Activated CD4-positive, alpha-beta T cell treated with anti-CD3 and anti-CD28 coated beads for 4 hours (primary cell): ENCODE data around the gene FMNL2.
A peak's percentile ranks its signal among the peaks of the same experiment; 100 is the strongest.

ENCODE experiments used
- DNase-seq, 2 donors: peaks; one replicate each; pipeline ENCODE4 v3.0.0-alpha.2; 2020

Gene FMNL2

DNA sequence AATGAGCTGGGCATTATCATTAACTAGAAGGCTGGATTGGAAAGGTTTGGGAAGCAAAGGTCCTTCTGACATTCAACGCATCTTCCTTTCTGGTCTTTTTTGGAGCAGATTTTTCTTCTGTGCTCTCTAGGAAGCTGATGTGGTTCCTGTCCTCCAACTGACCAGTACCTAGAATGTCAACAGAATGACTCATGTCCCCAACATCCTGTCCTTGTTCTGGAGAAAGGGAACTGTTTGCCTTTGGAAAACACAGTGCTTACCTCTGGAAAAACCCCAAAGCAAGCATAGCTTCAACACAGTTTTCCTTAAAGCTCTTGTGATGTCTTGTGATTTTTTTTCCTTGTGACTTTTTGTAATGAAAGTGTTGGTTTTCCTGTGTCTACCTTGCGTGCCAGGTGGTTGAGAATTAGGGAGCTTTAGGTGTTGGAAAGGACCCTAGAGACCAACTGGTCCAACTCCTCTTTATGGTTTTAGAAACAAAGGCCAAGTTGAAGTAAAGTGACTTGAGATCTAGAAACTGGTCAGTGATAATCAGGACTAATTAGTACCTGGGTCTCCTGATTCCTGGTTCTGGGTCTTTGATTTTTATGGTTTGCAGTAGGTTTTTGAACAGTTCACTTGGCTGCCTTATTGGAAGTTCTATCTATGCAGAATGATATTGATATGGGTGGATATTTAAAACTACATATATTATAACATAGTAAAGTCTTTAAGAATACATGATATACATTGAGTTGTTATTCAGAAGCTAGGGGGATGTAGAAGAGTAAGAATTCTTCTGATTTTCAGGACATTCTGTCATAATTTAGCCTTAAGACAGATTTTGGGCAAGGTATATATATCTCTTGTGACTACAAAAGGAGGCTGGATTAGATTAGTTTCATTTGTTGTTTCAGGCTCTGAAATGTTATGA, 70.5 kb downstream of the FMNL2 start:
- DNase-seq, result no peak

DNA sequence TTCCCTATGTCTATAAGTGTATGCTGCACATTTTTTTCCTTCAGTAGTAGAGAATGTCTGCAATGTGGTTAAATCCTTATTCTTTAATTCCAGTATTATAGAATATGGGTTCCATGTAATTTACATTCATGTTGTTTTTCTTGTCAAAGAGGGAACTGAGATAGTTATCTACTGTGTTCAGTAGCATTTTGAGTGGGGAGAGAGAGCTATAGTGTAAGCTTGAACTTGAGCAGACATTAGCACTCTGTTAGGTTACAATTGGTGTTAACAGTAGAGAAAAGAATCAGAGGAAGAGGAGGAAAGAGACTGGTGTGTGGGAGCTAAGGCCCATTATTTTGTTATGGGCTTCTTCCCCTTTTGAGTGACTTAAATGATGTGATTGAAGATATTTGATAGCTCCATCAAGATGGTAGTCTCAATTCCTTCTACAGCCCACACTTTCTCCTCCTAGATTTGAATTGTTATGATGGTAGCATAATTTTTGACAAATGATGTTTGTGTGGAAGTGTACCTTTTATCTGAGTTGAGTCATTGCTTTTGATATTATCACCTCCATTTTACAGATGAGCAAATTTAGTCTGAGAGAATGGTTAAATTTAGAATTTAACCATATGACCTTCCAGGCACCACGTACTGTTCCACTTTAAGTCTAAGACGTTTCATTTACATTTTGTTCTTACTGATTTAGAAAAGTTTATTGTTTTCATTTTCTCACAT, 71.3 kb downstream of the FMNL2 start:
- no peak for DNase-seq

DNA sequence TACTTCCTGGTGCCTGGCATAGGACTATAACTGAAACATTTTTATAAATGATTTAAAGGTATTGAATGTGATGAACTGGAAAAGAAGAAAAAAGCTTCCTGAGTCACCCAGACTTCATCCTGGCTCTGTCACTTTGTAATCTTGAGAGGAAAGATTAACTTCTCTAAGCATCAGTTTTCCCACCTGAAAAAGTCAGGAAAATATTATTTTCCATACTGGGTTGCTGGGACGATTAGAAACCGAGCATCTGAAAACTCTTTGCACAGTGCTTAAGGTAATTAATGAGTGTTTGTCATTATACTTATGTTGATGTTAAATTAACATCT, 71.8 kb downstream of the FMNL2 start:
- no peak for DNase-seq

DNA sequence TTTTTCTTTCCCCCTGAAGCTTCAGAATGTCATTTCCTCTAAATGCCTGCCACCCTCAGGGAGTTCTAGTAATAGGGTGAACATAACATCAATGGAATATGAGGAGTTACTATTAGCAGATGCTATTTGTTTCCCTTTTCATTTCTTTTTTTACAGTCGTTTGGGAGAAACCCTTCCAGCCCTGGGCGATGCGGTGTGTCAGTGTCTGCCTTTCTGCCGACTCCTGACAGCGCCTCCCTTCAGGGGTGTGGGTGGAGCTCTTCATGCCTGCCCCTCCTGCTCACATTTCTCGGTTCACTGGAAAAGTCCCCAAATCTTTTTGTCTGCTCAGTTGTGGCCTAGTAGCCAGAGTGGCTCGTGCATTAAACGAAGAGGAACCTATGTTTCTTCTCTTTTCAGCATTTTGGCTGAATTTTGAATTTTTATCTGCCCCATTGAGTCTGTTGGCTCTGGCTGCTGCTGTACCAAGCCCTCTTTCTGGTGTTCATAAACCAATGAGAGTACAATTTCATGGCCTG, 72.3 kb downstream of the FMNL2 start:
- DNase-seq, result peak; percentile 1 to 2

DNA sequence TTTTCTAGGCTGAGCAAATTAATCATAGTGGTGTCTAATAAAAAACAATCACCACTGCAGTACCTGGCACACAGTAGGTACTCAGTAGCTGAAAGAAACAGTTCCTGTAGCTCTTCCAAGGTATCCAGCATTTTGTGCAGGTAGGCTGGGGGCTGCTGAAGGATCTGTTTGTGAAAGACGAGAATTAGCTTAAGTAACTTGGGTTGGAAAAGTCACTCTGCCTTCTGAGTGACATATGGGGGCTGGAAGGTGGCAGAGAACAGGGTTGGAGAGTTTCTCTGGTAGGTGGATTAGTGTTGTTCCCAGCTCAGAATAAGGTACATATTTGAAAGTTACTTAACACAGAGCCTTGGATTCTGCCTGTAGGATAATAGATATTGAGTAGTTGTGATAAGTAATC, 72.8 kb downstream of the FMNL2 start:
- DNase-seq, result no peak

DNA sequence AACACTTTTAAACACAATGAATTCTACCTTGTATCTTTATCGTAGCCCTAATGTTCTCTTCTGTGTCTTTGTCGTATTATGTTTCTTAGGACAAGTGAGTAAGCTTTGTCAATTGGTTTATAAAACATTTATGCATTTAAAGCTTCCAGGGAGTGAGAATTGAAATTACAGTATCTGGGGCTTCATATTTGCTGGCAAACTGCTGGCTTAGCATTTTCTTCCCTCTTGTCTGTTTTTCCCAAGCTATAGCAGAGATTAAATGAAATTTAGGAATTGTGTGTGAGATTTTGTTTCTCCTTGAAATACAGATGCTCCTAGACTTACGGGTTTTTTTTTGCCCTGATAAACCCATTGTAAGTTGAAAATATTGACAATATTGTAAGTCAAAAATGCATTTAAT, 73.3 kb downstream of the FMNL2 start:
- DNase-seq, result no peak

DNA sequence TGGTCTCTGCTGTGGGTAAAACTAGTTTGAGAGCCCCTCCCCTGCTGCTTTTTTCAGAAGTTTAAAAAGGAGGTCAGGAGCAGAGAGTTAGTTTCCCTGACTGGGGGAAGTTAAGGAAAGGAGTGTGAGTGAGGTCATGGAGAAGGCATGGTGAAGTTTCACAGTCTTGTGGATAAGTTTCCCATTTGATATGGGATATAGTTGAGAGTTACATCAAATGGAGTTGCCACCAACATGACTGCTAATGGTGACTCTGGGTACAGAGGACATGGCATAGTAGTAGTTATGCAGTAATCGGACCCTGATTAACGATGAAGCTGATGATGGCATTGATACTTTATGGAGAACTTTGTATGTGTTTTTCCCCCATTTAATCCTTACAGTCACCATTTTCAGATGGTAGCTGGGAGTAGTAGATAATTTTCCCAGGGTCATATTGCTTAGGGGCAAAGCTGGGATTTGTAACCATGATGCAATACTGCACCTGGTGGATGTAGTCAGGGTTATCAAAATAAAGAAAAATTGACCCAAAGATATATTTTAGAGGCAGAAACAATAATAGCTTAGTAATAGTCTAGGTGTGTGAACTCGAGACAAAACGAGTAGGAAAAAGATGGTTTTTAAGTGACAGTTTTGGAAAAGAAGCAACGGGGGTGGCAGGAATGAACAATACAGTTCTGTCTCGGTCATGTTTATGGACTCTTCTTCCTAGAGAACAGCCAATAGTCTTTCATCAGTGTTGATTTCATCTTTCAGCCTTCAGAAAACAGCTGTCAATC, 74.6 kb downstream of the FMNL2 start:
- DNase-seq, result no peak

DNA sequence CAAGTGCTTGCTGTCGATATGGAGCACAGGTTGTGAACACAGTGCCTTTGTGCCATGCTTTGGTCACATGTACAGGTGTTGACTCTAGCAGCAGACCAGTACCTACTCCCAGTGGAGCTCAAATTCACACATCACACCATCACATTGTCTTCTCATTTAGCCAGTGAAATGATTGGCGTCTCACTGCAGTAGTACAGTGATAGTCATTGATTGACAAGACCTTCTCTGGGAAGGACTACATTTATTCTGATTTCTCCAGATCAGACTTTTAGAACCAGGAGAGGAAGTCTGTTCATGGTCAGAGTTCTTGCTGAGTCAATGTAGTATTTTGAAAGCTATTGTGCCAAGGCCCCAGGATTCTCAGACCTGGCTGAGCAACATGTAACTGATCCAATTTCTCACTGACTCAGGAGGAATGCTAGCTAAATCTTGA, 75.2 kb downstream of the FMNL2 start:
- no peak for DNase-seq

DNA sequence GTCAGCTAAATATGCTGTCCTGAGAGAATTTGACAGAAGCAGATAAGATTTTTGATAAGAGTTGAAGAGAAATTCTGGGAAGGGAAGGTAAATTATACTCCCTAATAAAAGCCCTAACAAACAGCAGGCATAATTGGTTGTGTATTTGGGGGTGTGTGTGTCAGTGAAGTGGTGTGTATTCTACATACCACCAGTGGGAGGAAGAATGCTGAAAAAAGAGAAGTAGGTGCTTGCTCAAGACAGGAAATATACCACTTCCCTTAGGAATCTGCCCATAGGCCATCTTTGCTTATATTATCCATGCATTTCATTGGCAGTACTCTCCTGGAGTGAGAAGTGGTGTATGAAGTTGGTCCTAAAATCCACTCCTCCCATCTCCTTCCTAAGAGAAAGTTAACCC, 76.2 kb downstream of the FMNL2 start:
- no peak for DNase-seq

DNA sequence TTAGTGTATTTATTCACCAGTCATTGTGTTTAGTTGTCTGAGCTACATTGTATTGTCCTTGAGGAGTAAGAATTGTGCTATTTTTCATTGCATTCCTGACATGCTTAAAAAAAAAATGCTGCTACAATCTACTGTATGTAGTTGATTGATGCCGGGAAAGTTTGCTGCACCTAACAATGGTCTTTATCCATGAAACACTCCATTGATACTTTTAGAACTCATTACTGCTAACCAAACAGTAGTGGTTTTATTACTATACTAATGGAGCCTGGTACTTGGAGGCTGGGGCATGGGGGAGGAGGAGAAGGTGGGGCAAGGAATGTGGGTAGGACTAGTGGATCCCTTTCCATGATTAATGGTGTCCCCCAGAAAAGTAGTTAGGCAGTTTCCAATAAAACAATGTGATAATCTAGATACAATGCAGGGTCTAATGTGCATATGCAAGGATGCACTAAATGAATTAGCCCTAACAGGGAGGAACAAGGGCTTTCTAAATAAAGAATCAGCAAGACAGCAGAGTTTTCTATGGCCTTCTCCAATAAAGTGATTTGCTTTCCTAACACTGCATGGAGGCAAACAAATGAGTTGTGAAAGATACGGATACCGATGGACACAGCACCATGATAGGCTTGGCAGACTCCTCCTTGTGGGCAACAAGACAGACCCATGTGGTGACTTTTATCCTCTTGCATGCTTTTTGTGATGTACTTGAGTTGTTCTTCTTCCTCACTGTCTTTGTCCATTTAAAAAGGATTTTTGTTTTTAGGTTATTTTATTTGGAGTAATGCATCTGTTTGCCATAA, 78.5 kb downstream of the FMNL2 start:
- no peak for DNase-seq

DNA sequence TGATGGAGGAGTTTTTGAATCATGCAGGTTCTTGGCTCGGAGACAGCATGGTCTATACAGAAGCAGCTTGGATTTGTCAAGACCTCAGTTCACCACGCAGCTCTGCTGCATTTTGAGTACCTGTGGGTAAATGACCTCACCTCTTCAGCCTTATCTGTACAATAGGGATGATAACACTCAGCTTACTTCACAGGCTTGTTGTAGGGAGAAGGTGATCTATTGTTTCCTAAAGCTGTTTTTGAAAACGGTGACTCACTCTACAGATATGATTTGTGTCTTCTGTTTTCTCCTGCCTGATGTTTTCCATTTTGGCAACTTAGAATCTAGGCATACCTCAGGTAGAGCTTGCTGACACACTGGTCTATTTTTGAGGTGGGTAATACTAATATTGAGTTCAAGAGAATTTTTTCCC, 80.3 kb downstream of the FMNL2 start:
- no peak for DNase-seq

DNA sequence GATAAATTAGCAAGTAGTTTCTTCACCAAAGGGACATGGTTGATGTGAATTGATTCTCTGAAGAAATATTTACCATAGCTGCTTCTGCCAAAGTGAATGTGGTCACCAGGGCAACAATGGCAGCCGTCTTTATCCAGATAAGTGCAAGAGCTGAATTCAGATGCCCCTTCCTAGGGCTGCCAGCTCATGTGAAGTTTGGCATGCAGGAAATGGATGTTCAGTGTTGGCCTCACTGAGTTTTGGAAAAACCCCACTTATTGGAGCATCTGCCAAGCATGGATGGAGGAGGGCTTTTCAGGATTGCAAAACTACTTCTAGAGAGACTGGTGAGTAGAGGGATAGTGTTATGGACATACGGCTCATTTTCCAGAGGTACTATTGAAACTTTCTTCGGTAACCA, 80.8 kb downstream of the FMNL2 start:
- DNase-seq, result no peak

DNA sequence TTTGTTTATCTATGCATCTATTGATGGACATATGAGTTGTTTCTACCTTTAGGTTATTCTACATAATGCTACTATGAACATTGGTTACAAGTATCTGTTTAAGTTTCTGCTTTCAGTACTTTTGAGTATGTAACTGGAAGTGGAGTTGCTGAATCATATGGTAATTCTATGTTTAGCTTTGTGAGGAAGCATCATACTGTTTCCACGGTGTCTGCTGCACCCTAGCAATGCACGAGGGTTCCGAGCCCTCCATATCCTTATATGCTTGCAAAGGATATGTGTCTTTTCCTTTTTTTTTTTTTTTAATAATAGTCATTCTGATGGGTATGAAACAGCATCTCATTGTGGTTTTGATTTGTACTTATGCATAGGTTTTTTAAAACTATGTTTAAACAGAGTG, 83.7 kb downstream of the FMNL2 start:
- no peak for DNase-seq

DNA sequence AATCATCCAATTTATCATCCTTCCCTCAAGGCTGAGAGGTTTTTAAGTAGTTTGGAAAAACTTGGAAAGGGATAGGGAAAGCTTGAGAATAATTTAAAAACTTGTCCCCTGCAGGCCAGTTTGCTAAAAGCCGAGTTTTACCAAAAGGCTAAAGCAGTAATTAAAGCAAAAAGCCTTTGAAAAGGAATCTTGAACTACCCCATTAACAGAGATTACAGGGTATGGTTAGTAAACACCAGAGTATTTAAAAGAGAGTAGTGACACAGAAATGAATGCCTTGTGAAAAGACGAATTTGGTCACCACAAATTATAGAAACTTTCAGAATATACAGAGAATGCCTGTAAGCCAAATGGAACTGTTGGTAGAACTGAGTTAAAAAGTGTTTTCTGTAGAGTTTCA, 85.0 kb downstream of the FMNL2 start:
- no peak for DNase-seq

DNA sequence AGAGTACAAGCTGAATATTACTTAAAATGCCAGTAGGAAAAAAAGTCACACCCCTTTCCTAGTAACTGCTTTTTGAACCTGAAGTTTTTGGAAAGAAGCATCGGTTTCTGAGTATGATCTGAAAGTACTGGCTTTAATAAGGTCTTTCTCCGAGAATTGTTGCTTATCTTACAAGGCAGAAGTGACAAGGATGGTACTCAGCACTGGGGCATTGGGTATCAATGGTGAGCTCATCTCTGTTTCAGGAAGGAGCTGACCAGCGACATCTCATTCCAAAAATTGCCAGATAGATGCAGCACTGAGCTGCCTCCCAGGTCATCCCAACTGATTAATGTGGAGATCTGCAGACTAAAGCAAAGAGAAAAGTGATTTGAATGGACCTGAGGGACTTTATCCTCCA, 85.4 kb downstream of the FMNL2 start:
- DNase-seq, result no peak

DNA sequence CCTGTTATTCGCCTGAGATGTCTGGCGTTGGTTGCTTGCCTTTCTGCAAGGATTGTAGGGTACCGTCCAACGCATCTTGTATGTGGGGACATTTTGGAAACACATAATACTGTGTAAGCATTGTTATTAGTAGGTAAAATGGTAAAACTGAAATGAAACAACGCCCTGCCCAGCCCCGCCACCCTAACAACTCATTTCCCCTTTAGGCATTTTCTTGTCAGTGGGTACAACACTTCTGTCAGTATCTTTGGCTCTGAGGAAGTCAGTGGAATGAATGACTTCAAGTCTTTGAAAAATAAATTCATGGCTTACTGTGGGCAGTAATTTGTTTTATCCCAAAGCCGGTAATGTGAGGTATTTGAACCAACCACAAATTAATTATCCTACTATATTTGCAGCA, 86.0 kb downstream of the FMNL2 start:
- no peak for DNase-seq

DNA sequence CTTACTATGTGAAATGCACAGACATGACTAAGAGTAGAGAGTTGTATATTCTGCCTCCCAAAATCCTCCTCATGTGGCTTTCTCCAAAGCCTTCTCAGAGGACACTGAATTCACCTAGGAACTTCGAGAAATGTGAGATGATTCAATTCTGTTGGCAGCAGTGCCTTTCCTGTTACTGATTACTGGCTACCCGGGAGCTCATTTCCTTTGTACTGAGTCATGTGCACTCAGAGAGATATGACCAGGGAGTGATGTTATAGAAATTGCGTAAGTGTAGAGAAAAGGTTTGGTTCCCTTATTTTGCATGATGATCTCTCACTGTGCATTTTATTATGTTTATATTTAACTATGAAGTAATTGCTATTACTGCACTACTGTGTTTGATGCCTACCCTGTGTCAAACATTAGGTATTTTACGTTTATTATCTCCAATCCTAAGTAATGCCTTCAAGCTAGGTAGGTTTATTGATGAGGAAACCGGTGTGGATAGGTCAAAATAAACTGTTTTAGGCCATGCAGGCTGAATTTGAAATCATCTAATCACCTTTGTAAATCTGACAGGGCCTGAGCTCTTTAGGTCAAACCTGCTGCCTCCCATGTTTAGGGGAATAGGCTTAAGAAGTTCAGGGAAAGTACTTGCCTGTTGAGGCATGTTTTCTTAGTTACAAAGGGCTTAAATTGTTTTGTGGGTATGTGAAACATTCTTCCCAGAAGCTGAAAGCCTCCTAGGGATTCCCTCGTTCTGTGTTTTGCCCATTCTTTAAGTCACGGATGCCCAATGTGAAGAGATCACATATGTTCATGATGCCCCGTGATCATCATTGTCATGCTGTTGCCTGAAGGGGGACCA, 86.8 kb downstream of the FMNL2 start:
- no peak for DNase-seq

DNA sequence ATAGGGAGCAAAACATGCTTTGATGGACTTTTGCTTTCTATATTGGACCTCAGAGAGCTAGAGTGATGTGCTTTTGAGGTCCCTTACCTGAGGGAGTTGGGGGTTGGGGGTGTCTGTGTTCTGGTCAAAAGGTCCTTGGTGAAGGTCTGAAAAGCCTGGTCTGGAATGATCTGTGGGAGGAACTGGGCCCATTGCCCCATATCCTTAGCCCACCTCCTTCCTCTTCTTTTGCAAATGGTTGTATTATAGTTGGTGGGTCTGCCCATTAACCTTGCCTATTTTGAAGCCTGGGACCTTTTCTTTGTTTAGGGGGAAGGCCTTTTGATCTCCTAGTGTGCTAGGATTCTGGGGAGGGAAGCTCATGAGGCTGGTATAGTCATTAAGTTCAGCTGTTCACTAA, 88.7 kb downstream of the FMNL2 start:
- no peak for DNase-seq

DNA sequence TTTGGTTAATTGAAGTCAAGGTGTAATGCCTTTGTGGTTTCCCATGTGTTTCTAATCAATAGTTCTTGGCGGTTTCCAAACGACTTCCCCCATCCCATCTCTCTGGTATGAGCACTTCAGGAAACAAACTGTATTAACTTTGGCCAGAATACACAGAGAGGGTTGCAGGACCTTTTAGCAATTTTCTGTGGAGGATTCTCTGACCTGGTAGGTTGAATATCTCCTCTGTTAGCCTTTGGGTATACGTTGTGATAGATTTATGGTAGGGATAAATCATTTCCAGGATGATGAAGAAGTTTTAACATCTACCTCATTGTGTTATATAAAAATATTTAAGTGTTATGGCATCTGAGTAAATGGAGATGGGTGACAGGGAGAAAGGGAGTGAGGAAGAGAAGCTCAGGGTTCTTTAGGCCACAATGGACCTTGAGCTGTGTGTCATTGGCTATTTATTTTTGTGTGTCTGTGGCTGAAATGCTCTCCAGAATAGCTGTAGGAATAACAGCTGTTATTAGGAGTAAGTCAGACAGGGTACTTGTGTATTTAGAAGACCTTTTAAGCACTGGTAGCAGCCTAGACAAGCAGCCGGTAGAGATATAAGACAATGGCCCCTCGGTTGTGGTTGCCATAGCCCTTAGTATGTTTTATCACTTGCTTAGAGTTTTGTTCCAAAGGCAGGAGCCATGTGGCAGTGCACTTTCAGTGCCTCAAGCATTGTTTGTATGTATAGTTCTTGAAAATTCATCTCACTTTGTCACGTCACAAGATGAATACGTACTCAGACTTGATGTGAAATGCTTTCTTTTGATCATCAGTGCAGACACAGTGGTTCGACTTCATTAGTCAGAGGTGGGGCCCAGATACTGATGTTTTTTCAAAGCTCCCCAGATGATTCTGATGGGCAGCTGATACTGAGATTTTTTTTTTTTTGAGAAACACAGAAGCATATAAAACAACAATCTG, 91.1 kb downstream of the FMNL2 start:
- no peak for DNase-seq

DNA sequence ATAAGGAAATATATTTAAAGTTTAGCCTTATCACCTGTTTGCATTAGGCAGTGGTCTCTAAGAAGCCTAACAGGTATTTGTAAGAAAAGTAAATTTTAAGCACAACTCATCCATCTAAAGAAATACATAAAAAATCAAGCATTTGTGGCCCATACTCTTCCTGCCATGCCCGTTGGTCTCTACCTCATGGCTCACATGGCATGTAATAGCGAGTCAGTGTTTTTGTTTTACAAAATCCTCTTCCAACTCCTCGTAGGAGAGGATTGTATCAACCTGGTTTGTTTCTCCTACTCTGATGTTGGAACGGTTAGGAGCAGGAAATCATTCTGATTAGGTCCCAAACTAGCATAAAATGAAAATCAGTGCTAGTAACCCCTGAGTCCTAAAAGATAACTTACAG, 91.8 kb downstream of the FMNL2 start:
- DNase-seq, result no peak
